Colon (tissue), 2 donors: Measurements from ENCODE around the gene SCGB1A1.
"Not testable (repeated sequence)": the region's sequence is repeated elsewhere in the genome, so short reads cannot be mapped to it uniquely, and the experiment has no call there.

Experiments used
- FAIRE-seq: peaks from 2 replicates; lab custom pipeline; 2012; peaks lifted over from hg19 to GRCh38; lab: Jason Lieb, UNC
- donor health status: control.
- donor health status: control.

SCGB1A1 gene, protein sequence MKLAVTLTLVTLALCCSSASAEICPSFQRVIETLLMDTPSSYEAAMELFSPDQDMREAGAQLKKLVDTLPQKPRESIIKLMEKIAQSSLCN

DNA sequence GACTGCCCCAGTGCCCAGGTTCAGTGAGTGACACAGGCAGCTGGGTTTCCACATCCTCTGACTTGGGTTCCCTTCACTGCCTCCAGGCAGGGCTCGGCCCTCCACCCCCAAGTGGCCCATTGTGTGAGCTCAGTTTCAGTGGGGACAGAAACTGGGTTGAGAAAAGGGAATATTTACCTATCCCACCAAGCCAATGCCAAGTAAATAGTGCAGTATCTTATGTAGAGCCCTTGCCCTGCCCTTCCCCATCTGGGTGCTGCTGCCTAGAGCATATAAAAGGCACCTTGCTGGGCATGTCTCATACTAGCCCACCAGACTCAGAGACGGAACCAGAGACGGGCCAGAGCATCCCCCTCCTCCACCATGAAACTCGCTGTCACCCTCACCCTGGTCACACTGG is at the start of gene SCGB1A1:
Gene SCGB1A1, plus strand, starts transcription at position 301 of the 400 bp plus-strand sequence. Its CDS starts 63 bp downstream, at position 364.
- no peak for FAIRE-seq

DNA sequence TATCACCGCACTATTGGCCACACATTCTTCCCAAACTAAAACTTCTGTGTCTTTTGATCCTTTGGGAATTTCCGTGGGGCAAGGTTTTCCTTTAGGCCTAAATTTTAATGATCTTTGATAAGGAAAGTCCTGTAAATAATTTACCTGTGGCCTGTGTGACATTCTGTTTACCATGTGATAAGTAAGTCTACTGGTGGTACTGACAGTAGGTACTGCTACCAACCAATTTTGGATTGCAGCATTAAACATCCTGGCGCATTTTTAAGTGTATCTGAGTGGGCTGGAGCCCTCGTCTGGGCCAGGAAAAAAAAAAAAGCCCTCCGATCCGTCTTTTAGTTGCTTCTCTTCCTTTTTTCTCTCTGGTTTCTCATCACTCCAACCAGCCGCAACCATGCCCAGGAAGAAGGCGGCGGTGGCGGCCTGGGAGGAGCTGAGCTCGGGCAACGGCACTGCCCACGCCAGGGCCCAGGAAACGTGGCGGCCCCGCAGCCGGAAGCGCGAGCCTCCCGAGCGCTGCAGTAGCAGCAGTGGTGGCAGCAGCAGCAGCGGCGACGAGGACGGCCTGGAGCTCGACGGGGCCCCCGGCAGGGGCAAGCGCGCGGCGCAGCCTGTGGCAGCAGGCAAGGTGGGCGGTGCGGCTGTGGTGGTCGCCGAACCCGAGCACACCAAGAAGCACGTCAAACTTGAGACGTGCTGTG is 47.9 kb upstream of the SCGB1A1 start:
- FAIRE-seq = no peak

DNA sequence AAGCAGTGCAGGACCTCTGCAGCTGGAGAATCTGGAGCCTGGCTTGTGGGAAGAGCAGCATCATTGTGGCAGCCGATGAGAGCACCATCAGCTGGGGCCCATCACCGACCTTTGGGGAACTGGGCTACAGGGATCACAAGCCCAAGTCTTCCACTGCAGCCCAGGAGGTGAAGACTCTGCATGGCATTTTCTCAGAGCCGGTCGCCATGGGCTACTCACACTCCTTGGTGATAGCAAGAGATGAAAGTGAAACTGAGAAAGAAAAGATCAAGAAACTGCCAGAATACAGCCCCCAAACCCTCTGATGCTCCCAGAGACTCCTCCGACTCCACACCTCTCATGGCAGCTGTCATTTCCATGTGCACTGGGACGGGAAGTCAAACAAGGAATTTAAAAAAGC is 46.0 kb upstream of the SCGB1A1 start:
- no peak for FAIRE-seq

- FAIRE-seq = no peak
Measured at GRCh38 chr11:62373464-62374119, 45.2 kb upstream of the SCGB1A1 start.

DNA sequence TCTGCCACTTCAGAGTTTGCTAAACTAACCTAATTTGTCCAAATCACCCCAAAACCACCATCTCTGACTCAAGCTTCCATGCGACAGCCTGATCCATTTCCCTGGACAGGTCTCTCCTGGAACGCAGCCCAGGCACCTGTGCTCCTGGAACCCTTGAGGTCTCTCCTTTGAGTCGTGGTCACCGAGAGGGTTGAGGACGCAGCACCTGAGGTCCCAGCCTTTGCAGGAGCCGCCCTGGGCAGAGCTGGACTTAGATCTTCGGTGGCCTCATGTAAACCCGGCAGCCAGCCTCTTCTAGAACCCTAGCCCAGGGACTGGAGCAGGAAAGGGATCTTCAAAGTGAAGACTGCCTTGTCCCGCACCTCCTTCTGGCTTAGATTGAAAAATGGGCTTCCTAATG is 44.0 kb upstream of the SCGB1A1 start:
- no peak for FAIRE-seq

DNA sequence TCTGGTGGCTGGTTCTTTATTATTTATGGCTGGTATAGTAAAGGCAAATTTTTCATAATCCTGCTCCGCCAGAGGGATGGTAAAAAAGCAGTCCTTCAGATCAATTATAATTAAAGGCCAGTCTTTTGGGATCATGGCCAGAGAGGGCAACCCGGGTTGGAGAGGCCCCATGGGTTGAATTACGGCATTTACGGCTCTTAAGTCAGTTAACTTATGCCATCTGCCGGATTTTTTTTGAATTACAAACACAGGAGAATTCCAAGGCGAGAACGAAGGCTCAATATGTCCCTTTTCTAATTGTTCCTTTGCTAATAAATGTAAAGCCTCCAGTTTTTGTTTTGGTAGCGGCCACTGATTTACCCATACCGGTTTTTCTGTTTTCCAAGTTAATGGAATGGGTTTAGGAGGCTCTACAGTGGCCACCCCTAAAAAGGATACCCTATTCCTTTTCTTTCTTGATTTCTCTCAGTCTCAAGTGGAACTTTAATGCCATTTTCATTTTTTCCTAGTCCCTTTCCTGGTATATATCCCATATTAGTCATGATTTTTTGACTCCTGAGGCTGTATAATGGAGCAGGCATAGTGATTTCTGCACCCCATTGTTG is 40.3 kb upstream of the SCGB1A1 start:
- not testable (repeated sequence) for FAIRE-seq

- FAIRE-seq = not testable (repeated sequence)
Measured at GRCh38 chr11:62379586-62379985, 39.2 kb upstream of the SCGB1A1 start.

GRCh38 chr11:62380821-62381245 is 38.0 kb upstream of the SCGB1A1 start:
- FAIRE-seq = not testable (repeated sequence)

DNA sequence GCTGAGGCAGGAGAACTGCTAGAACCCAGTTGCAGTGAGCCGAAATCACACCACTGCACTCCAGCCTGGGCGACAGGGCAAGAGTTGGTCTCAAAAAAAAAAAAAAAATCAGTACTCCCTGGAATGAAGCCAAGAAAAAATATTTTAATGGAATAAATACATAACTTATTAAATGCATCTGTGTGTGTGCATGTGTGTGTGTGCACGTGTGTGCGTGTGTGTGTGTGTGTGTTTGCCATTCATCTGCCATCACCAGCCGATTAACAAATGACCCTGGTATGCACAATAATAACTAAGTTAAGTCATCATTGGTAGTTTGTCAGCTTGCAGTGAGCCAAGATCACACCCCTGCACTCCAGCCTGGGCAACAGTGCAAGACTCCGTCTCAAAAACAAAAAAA is 35.0 kb upstream of the SCGB1A1 start:
- FAIRE-seq = no peak

DNA sequence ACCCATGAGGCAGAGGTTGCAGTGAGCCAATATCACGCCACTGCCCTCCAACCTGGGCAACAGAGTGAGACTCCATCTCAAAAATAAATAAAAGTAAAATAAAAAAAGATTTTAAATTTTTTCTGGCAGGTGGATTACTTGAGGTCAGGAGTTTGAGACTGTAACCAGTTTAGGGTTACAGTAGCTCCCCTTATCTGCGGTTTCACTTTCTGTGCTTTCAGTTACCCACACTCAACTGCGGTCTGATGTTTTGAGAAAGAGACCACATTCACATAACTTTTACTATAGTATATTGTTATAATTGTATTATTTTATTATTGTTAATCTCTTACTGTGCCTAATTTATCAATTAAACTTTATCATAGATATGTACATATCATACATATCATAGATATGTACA is 32.8 kb upstream of the SCGB1A1 start:
- FAIRE-seq = not testable (repeated sequence)

- FAIRE-seq = no peak
Measured at GRCh38 chr11:62387381-62387780, 31.5 kb upstream of the SCGB1A1 start.

DNA sequence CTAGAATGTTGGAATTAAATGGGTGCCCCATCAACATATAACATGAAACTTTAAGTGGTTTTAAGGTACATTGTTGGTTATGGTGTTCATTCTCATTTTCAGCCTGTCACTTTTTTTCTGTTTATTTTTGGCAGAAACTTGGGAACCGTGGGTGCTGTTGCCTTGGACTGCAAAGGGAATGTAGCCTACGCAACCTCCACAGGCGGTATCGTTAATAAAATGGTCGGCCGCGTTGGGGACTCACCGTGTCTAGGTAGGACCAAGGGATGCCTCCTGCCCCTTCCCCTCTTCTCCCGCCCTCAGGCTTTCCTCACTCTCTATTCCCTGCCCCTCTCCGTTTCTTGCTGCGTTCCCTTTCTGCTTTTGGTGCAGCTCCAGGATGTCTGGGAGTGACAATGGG is 29.8 kb upstream of the SCGB1A1 start:
- no peak for FAIRE-seq

DNA sequence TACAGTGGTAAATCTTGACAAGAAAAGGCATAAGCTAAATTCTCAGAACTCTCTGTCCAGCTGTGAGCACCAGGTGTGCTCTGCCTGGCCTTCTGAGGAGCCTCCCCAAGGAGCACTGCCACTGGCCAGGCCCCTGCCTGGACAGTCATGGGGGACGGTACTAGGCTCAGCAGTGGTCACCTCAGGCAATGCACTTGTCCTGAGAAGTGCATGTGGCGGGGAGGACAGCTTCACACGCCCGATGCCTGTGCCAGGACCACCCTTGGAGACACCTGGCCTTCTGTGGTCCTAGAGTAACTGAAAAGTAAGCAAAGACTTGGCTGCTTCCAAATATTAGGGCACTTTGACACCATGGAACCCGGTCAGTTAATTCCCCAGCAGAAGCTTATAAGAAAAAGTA is 28.6 kb upstream of the SCGB1A1 start:
- FAIRE-seq = no peak

DNA sequence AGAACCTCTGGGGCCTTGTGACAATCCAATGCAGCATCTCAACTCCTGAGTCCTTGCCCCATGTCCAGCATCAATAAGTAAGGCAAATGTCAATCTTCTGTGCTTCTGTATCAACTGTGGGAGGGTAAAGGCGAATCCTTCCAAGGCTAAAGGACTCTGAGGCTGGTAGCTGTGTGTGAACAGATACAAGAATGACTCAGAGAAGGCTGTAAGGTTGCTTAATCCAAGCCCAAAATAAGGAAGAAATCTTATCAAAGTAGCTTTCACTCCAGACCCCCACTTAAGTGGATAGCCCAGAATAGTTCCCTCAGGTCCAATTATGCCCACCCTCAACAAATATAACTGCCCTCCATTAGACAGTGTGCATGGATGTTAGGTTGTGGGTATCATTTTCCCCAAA is 28.1 kb upstream of the SCGB1A1 start:
- FAIRE-seq = no peak

GRCh38 chr11:62391642-62392425 is 27.0 kb upstream of the SCGB1A1 start:
- FAIRE-seq = no peak

DNA sequence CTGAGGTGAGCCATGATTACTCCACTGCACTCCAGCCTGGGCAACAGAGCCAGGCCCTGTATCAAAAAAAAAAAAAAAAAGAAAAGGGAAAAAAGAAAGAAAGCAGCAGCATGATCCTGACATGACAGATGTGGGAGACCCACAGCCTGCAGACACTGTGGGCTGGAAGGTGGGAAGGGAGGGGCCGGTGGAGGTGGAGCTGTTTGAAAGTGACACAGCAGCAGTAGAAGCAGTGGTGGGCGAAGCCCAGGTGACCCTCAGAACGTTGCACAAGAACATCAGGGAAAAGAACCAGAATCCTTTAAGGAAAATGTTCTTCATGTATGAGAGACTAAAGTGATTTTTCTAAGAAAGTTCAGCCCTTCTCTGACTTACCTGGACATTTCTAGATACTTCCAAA is 26.3 kb upstream of the SCGB1A1 start:
- FAIRE-seq = no peak

DNA sequence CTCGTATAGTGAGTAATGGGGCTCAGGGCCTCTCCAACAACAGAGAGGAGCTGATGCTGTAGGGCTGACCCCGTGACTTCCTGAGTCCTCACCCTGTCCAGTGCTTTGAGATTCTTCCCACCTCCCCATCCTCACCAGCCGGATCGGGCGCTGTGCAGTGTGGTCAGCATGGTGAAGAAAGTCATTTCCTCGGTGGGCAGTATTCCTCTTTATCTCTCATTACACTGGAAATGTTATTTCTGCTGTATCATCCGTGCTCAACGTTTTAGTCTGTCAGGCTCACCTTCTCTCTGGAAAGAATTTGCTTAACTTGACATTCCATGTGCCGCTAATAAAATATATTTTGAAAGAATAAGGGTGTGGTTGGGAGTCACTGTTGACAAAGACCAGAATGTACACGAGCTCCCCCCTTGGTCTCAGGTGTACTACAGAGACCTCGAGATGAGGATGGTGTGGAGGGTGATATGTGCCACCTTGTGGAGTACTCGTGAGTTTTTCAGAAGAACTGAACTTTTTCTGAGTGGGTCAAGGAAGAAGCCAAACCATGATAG is 25.7 kb upstream of the SCGB1A1 start:
- FAIRE-seq = no peak

DNA sequence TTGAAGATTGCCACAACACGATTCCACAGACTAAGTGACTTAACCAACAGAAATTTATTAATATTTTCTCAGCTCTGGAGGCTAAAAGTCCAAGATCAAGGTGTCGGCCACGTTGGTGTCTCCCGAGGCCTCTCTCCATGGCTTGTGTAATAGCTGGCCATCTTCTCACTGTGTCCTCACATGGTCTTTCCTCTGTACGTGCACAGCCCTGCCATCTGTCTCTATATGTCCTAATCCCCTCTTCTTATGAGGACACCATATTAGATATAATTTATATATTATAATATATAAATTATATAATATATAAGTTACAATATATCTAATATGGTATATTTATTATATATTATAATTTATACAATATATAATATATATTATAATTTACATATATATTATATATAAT is 25.1 kb upstream of the SCGB1A1 start:
- FAIRE-seq = no peak

GRCh38 chr11:62394825-62395538 is 23.9 kb upstream of the SCGB1A1 start:
- no peak for FAIRE-seq

- no peak for FAIRE-seq
Measured at GRCh38 chr11:62395885-62396551, 22.8 kb upstream of the SCGB1A1 start.
